ENCODE data around the gene RSAD2. TPM values are rescaled to one million over a fixed set of nuclear protein-coding genes. Genes with fewer than 3 reads are reported as not detected.
A peak's percentile ranks its signal among the peaks of the same experiment; 100 is the strongest.

The RSAD2 gene
- total and polyA plus RNA-seq, 9 of the 15 experiments (the other 6 are each of a cell fraction or from before 2014, with no cell fraction given), result 0.15 to 1.4 (median 0.28) TPM

DNA sequence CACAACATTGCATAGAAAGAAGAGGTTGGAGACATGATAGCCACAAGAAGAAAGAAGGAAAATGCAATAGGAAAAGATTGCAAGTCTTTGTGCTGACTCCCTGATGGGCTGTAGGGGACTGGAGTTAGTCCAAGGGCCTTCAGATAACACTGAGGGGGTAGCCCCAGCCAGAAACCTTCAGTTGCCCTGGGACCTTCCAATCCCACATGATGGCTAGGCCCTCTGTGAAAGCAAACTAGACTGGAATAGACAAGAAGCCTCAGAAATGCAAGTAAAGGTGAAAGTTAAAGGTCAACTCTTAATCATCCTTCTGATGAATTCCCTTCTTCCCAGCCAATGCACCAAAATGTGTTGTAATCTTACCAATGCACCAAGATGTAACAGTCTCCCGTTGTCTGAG is 31.0 kb upstream of the RSAD2 start (continued):
- no peak for TF ChIP-seq RBM14 (IDR thresholded peaks at IDR 0.05; ENCODE audit: borderline replicate concordance, insufficient read depth, low read depth, low read length)
- TF ChIP-seq HIVEP1 (CRISPR knock-in tag; IDR thresholded peaks at IDR 0.05), result no peak
- TF ChIP-seq, protein P1, sequence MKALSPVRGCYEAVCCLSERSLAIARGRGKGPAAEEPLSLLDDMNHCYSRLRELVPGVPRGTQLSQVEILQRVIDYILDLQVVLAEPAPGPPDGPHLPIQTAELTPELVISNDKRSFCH (CRISPR knock-in tag; IDR thresholded peaks at IDR 0.05), result no peak
- TF ChIP-seq, protein P1 (tag; IDR thresholded peaks at IDR 0.05), result 0 out of 2 replicates have a peak, but pooled peaks have one; percentile 12
- peak; percentile 7; the same call in 1 of the 2 replicates for TF ChIP-seq ZBTB43 (CRISPR knock-in tag; IDR thresholded peaks at IDR 0.05)
- TF ChIP-seq L3MBTL2 (IDR thresholded peaks at IDR 0.05), result no peak
- TF ChIP-seq NFIX (CRISPR knock-in tag; IDR thresholded peaks at IDR 0.05; ENCODE audit: low read depth), result no peak
- TF ChIP-seq NBN (IDR thresholded peaks at IDR 0.05; ENCODE audit: low read depth), result no peak
- TF ChIP-seq ZNF197 (CRISPR knock-in tag; IDR thresholded peaks at IDR 0.05; ENCODE audit: low read depth), result no peak
